ENCODE data around the gene SORL1. TPM values are rescaled to one million over a fixed set of nuclear protein-coding genes. Genes with fewer than 3 reads are reported as not detected.
"Not testable (repeated sequence)": the region's sequence is repeated elsewhere in the genome, so short reads cannot be mapped to it uniquely, and the experiment has no call there.

The SORL1 gene
- total RNA-seq, 1 experiment from 2014 or later = 4.9 TPM

GRCh38 chr11:121500717-121501116 is 48.6 kb downstream of the SORL1 start:
- Histone ChIP-seq H3K79me2 (ENCODE audit: low read depth) (no peaks in the 10 kb centered on the region), H3K9me2 (ENCODE audit: insufficient read depth) (no peaks in the 10 kb centered on the region), H3K4me1 (replicated peaks; ENCODE audit: insufficient read depth) (no peaks in the 10 kb centered on the region), H3K27ac (no peak overlapping the region), H3K27me3 (ENCODE audit: insufficient read depth, low read depth) (no peaks in the 10 kb centered on the region), H2AFZ (no peak overlapping the region), H3F3A (ENCODE audit: insufficient read depth, low read depth) (no peaks in the 10 kb centered on the region), H3K4me2 (no peak overlapping the region), H3K36me3 (ENCODE audit: low read depth) (no peaks in the 10 kb centered on the region), H3K4me3 (no peak overlapping the region), H3K9me3 (ENCODE audit: insufficient read depth, low read depth) (no peaks in the 10 kb centered on the region), H4K20me1 (ENCODE audit: insufficient read depth) (no peaks in the 10 kb centered on the region)
- DNase-seq = no peak
- TF ChIP-seq EZH2 (IDR thresholded peaks at IDR 0.05; ENCODE audit: low read depth) = no peak
- TF ChIP-seq, protein P1, sequence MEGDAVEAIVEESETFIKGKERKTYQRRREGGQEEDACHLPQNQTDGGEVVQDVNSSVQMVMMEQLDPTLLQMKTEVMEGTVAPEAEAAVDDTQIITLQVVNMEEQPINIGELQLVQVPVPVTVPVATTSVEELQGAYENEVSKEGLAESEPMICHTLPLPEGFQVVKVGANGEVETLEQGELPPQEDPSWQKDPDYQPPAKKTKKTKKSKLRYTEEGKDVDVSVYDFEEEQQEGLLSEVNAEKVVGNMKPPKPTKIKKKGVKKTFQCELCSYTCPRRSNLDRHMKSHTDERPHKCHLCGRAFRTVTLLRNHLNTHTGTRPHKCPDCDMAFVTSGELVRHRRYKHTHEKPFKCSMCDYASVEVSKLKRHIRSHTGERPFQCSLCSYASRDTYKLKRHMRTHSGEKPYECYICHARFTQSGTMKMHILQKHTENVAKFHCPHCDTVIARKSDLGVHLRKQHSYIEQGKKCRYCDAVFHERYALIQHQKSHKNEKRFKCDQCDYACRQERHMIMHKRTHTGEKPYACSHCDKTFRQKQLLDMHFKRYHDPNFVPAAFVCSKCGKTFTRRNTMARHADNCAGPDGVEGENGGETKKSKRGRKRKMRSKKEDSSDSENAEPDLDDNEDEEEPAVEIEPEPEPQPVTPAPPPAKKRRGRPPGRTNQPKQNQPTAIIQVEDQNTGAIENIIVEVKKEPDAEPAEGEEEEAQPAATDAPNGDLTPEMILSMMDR (conservative IDR thresholded peaks at IDR 0.05) = no peak
- ChIA-PET POLR2A (ENCODE audit: unreplicated experiment) (no interaction called here), CTCF (no interaction called here)
- BruUV-seq (replicated peaks) = no TSS peak
- intact Hi-C loops (cut with micrococcal nuclease; ENCODE audit: unreplicated experiment) = no loop called here

DNA sequence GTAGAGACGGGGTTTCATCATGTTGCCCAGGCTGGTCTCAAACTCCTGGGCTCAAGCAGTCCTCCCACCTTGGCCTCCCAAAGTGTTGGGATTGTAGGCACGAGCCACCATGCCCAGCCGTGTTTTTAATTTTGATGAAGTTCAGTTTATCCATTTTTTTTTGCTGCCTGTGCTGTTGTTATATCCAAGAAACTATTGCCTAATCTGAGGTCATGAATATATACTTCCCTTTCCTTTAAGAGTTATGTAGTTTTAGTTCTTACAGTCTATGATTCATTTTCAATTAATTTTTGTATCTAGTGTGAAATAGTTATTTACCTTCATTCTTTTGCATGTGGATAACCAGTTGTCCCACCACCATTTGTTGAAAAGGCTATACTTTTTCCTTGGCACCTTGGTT is 50.9 kb downstream of the SORL1 start:
- BruUV-seq (replicated peaks) = no TSS peak
- no peaks in the 10 kb centered on the region for H3K9me3 ChIP-seq (ENCODE audit: insufficient read depth, low read depth)
- no peak overlapping the region for H3K4me3 ChIP-seq
- H3K9me2 ChIP-seq (ENCODE audit: insufficient read depth) = no peaks in the 10 kb centered on the region
- no peaks in the 10 kb centered on the region for H4K20me1 ChIP-seq (ENCODE audit: insufficient read depth)
- no peaks in the 10 kb centered on the region for H3K4me1 ChIP-seq (replicated peaks; ENCODE audit: insufficient read depth)
- intact Hi-C loops (cut with micrococcal nuclease; ENCODE audit: unreplicated experiment) = no loop called here
- no peaks in the 10 kb centered on the region for H3F3A ChIP-seq (ENCODE audit: insufficient read depth, low read depth)
- DNase-seq = no peak
- no peak overlapping the region for H2AFZ ChIP-seq
- no peaks in the 10 kb centered on the region for H3K79me2 ChIP-seq (ENCODE audit: low read depth)
- TF ChIP-seq, protein P1 (conservative IDR thresholded peaks at IDR 0.05) = no peak
- no peak for TF ChIP-seq EZH2 (IDR thresholded peaks at IDR 0.05; ENCODE audit: low read depth)
- no peak overlapping the region for H3K27ac ChIP-seq
- no peaks in the 10 kb centered on the region for H3K27me3 ChIP-seq (ENCODE audit: insufficient read depth, low read depth)
- no peak overlapping the region for H3K4me2 ChIP-seq
- H3K36me3 ChIP-seq (ENCODE audit: low read depth) = no peaks in the 10 kb centered on the region
- ChIA-PET POLR2A (ENCODE audit: unreplicated experiment) (no interaction called here), CTCF (no interaction called here)

DNA sequence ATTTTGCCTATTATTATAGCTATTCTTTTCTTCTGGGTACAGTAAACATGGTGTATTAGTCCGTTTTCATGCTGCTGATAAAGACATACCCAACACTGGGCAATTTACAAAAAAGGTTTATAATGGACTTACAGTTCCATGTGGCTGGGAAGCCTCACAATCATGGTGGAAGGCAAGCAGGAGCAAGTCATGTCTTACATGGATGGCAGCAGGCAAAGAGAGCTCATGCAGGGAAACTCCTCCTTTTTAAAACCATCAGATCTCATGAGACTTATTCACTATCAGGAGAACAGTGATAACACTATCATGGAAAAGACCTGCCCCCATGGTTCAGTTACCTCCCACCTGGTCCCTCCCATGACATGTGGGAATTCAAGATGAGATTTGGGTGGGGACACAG is 54.1 kb downstream of the SORL1 start:
- H4K20me1 ChIP-seq (ENCODE audit: insufficient read depth); H3K4me2 ChIP-seq; H3K9me2 ChIP-seq (ENCODE audit: insufficient read depth); H3K27me3 ChIP-seq (ENCODE audit: insufficient read depth, low read depth); BruUV-seq (replicated peaks); POLR2A ChIA-PET (ENCODE audit: unreplicated experiment); H3K4me1 ChIP-seq (replicated peaks; ENCODE audit: insufficient read depth); H3F3A ChIP-seq (ENCODE audit: insufficient read depth, low read depth); H2AFZ ChIP-seq; H3K4me3 ChIP-seq; H3K79me2 ChIP-seq (ENCODE audit: low read depth); H3K36me3 ChIP-seq (ENCODE audit: low read depth); DNase-seq; CTCF ChIA-PET; H3K27ac ChIP-seq; H3K9me3 ChIP-seq (ENCODE audit: insufficient read depth, low read depth); intact Hi-C loops (cut with micrococcal nuclease; ENCODE audit: unreplicated experiment): not testable (repeated sequence)

DNA sequence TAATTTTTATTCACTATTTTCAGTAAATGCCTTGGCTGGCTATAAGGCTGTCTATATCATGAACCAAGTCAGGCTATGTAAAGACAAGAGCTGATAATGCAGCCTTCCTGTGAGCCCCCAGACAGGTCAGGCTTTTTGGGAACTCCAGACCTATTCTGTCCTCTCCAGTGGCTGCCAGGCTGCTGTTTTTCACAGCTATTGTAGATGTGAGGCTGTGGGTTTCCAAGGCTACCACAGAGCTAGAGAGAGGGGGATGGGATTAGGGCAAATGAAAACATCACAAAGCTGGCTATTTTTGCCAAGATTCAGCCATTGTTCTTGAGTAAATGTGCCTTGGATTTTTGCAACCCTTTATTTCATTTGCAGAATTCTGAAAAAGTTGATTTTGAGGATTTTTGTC is 56.3 kb downstream of the SORL1 start:
- Histone ChIP-seq H2AFZ (no peak overlapping the region), H3K4me2 (no peak overlapping the region), H3K9me3 (ENCODE audit: insufficient read depth, low read depth) (no peaks in the 10 kb centered on the region), H3K4me1 (replicated peaks; ENCODE audit: insufficient read depth) (no peaks in the 10 kb centered on the region), H3K9me2 (ENCODE audit: insufficient read depth) (no peaks in the 10 kb centered on the region), H4K20me1 (ENCODE audit: insufficient read depth) (no peaks in the 10 kb centered on the region), H3K79me2 (ENCODE audit: low read depth) (no peaks in the 10 kb centered on the region), H3K36me3 (ENCODE audit: low read depth) (no peaks in the 10 kb centered on the region), H3K27ac (no peak overlapping the region), H3F3A (ENCODE audit: insufficient read depth, low read depth) (no peaks in the 10 kb centered on the region), H3K4me3 (no peak overlapping the region), H3K27me3 (ENCODE audit: insufficient read depth, low read depth) (0 out of 2 replicates have a peak, but pooled peaks cover 7% of the 10 kb centered on the region)
- intact Hi-C loops (cut with micrococcal nuclease; ENCODE audit: unreplicated experiment) = no loop called here
- TF ChIP-seq, protein P1 (conservative IDR thresholded peaks at IDR 0.05) = no peak
- TF ChIP-seq EZH2 (IDR thresholded peaks at IDR 0.05; ENCODE audit: low read depth) = no peak
- no TSS peak for BruUV-seq (replicated peaks)
- CTCF ChIA-PET = no interaction called here
- DNase-seq = no peak
- POLR2A ChIA-PET (ENCODE audit: unreplicated experiment) = interaction anchor here (0.6 kb wide), 1 partner anchor 1032 kb away, joined by 3 read pairs; no protein-coding TSS in a partner anchor
